Testis (tissue), 2 donors: ENCODE measurements around the gene CISD1.

Experiments used
- CTCF ChIP-seq, 3 experiments: fragments of 450-650 bp in 2 of 3; fragments of 200-600 bp in 1 of 3; sonication (generic) in 1 of 3; IDR thresholded peaks; one replicate each; pipeline ENCODE4 v1.5.1; 2016 to 2019; ENCODE audit warnings: antibody characterized with exemption in 3 of 3, mild to moderate bottlenecking in 2 of 3, moderate library complexity in 1 of 3
- POLR2A ChIP-seq: fragments of 450-650 bp; IDR thresholded peaks from one replicate; pipeline ENCODE4 v1.6.1; 2017; ENCODE audit warnings: antibody characterized with exemption, mild to moderate bottlenecking, moderate library complexity

- TF ChIP-seq POLR2A (no peak), CTCF (IDR thresholded peaks at IDR 0.05) (no peak)
Observed at GRCh38 chr10:58253184-58253583, 15.8 kb upstream of the CISD1 start.
